Measurements from ENCODE around the gene ENPP3.

GRCh38 chr6:131669891-131670290 lies 32.8 kb downstream of the ENPP3 start:
- TF ChIP-seq CTCF (IDR thresholded peaks at IDR 0.05; ENCODE audit: low read depth, low read length, poor library complexity, severe bottlenecking) (no peak), EZH2phosphoT487 (IDR thresholded peaks at IDR 0.05; ENCODE audit: borderline replicate concordance, low read length) (no peak)
